Measurements from ENCODE around the gene DGKE. TPM values are rescaled to one million over a fixed set of nuclear protein-coding genes. Genes with fewer than 3 reads are reported as not detected.

The DGKE gene
- total RNA-seq, 1 experiment from 2014 or later = 10.0 TPM

DNA sequence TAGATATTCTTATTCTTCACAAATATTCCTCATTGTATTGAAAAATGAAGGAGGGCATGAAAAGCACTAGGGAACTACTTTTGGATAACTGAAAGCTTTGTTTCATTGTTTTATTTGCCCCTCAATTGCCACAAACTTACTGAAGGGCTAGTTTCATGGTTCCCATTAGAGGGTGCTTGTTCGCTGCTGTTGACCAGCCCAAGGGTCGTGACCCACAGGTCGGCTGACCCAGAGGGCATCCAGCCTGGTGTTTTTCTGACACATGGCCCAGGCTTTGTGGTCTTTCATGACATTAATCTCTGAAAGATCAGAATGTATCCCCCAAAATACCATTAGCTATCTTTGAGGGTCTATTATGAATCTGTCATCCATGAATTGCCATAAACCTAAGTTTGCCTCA is 30.0 kb downstream of the DGKE start:
- no TSS peak for BruUV-seq (replicated peaks)
- POLR2A ChIA-PET (ENCODE audit: low non-redundant PET) = no interaction called here

DNA sequence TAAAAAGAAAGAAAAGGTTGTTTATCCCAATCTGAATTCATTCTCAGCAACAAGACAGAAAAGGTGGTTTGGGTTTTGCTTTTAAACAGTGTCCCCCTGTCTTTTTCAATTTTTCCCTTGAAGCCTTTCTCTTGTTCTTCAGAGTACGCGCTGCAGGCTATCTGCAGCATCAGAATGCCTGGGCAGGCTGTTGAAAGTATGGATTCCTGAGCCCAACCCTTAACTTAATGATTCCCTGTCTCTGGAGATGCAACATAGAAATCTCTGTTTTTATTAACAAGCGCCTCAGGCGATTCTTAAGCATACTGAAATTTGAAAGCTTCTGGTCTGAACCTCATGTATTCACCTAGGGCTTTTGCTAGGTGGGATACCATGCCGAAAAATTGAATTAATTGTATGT is 32.1 kb downstream of the DGKE start:
- H3K36me3 ChIP-seq (ENCODE audit: insufficient read depth, low read length, poor library complexity, severe bottlenecking) = peaks cover 3% of the 10 kb centered on the region
- no peak for DNase-seq (ENCODE audit: low spot score)
- H3K4me1 ChIP-seq (ENCODE audit: insufficient read depth, low read length, poor library complexity, severe bottlenecking) = no peaks in the 10 kb centered on the region
- no peaks in the 10 kb centered on the region for H3K27me3 ChIP-seq (replicated peaks; ENCODE audit: insufficient read depth, low read depth, low read length, poor library complexity)
- H3K27ac ChIP-seq (ENCODE audit: low read depth, low read length, poor library complexity, severe bottlenecking) = no peak overlapping the region
- intact Hi-C loops (cut with micrococcal nuclease; ENCODE audit: unreplicated experiment) = no loop called here
- H3K4me3 ChIP-seq (ENCODE audit: low read depth, low read length, poor library complexity, severe bottlenecking) = no peak overlapping the region
- TF ChIP-seq EZH2 (IDR thresholded peaks at IDR 0.05; ENCODE audit: borderline replicate concordance, low read depth, low read length, poor library complexity, severe bottlenecking) = no peak
- TF ChIP-seq CTCF (conservative IDR thresholded peaks at IDR 0.05; ENCODE audit: low read depth, low read length) = no peak
- ChIA-PET CTCF (no interaction called here), POLR2A (ENCODE audit: low non-redundant PET) (no interaction called here)
- H3K9me3 ChIP-seq (ENCODE audit: low read depth, low read length, poor library complexity, severe bottlenecking) = no peaks in the 10 kb centered on the region
- no TSS peak for BruUV-seq (replicated peaks)

More for the DNA sequence above, 30.0 kb downstream of the DGKE start:
- no peak for DNase-seq (ENCODE audit: low spot score)
- Histone ChIP-seq H3K27ac (ENCODE audit: low read depth, low read length, poor library complexity, severe bottlenecking) (no peak overlapping the region), H3K4me1 (ENCODE audit: insufficient read depth, low read length, poor library complexity, severe bottlenecking) (no peaks in the 10 kb centered on the region), H3K9me3 (ENCODE audit: low read depth, low read length, poor library complexity, severe bottlenecking) (no peaks in the 10 kb centered on the region), H3K4me3 (ENCODE audit: low read depth, low read length, poor library complexity, severe bottlenecking) (no peak overlapping the region), H3K27me3 (replicated peaks; ENCODE audit: insufficient read depth, low read depth, low read length, poor library complexity) (no peaks in the 10 kb centered on the region), H3K36me3 (ENCODE audit: insufficient read depth, low read length, poor library complexity, severe bottlenecking) (peaks cover 3% of the 10 kb centered on the region)
- CTCF ChIA-PET = no interaction called here
- no peak for TF ChIP-seq CTCF (conservative IDR thresholded peaks at IDR 0.05; ENCODE audit: low read depth, low read length)
- TF ChIP-seq EZH2 (IDR thresholded peaks at IDR 0.05; ENCODE audit: borderline replicate concordance, low read depth, low read length, poor library complexity, severe bottlenecking) = no peak
- intact Hi-C loops (cut with micrococcal nuclease; ENCODE audit: unreplicated experiment) = no loop called here

DNA sequence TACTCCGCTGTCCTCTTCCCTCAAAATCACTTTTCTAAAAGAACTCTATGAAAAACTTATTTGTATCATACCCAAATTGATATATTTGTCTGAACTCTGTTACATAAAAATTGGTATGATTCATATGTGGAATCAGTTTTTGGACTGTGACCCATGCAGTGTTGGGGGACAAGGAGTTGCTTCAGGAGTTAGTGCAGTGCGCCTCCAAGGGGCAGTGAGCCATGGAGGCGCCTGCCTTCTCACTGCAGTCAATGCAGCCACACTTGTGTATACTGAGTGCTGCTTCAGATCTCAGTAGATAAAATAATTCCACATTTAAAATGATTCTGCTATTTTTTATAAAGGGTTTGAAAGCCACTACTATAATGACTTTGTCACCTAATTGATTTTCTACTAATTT is 32.5 kb downstream of the DGKE start:
- peak; percentile 15 for DNase-seq (ENCODE audit: low spot score)
- peak; percentile 30; the same call in 1 of the 2 replicates for TF ChIP-seq CTCF (conservative IDR thresholded peaks at IDR 0.05; ENCODE audit: low read depth, low read length)
- no peak for TF ChIP-seq EZH2 (IDR thresholded peaks at IDR 0.05; ENCODE audit: borderline replicate concordance, low read depth, low read length, poor library complexity, severe bottlenecking)
- BruUV-seq (replicated peaks) = no TSS peak
- ChIA-PET CTCF (no interaction called here), POLR2A (ENCODE audit: low non-redundant PET) (no interaction called here)
- intact Hi-C loops (cut with micrococcal nuclease; ENCODE audit: unreplicated experiment) = no loop called here
- Histone ChIP-seq H3K36me3 (ENCODE audit: insufficient read depth, low read length, poor library complexity, severe bottlenecking) (peaks cover 3% of the 10 kb centered on the region), H3K4me1 (ENCODE audit: insufficient read depth, low read length, poor library complexity, severe bottlenecking) (no peaks in the 10 kb centered on the region), H3K27ac (ENCODE audit: low read depth, low read length, poor library complexity, severe bottlenecking) (no peak overlapping the region), H3K9me3 (ENCODE audit: low read depth, low read length, poor library complexity, severe bottlenecking) (no peaks in the 10 kb centered on the region), H3K4me3 (ENCODE audit: low read depth, low read length, poor library complexity, severe bottlenecking) (no peak overlapping the region), H3K27me3 (replicated peaks; ENCODE audit: insufficient read depth, low read depth, low read length, poor library complexity) (no peaks in the 10 kb centered on the region)

All from A673 (cell line).